Activated CD8-positive, alpha-beta T cell treated with anti-CD3 and anti-CD28 coated beads for 36 hours (primary cell): ENCODE results near the gene PTPRN2. TPM values are rescaled to one million over a fixed set of nuclear protein-coding genes. Genes with fewer than 3 reads are reported as not detected.
A peak's percentile ranks its signal among the peaks of the same experiment; 100 is the strongest.

Experiments
- ATAC-seq: fragments of 200-7000 bp; cut with Tn5 transposase; one replicate; pipeline ENCODE4 v1.10.0; 2021; ENCODE audit warnings: mild to moderate bottlenecking, moderate library complexity
- CTCF ChIA-PET: fragments of 350-600 bp; sonication (Branson Sonifier 250); formaldehyde crosslinking; loops from one replicate; lab custom pipeline; 2021; ENCODE audit warnings: antibody characterized with exemption; lab: Charles Lee
- POLR2A ChIA-PET: fragments of 350-600 bp; sonication (Branson Sonifier 250); formaldehyde crosslinking; loops from one replicate; lab custom pipeline; 2021; ENCODE audit warnings: antibody characterized with exemption; lab: Charles Lee
- DNase-seq: peaks from one replicate; pipeline ENCODE4 v3.0.0-alpha.2; 2020
- H3K27ac Mint-ChIP-seq: one replicate; pipeline ENCODE4 v1.8.0; 2021; ENCODE audit warnings: mild to moderate bottlenecking, mixed read lengths
- H3K27me3 Mint-ChIP-seq: one replicate; pipeline ENCODE4 v1.8.0; 2021; ENCODE audit warnings: mixed read lengths
- H3K36me3 Mint-ChIP-seq: one replicate; pipeline ENCODE4 v1.8.0; 2021; ENCODE audit warnings: low read depth, mixed read lengths
- H3K4me1 Mint-ChIP-seq: one replicate; pipeline ENCODE4 v1.8.0; 2021; ENCODE audit warnings: low read depth, mixed read lengths
- H3K4me3 Mint-ChIP-seq: one replicate; pipeline ENCODE4 v1.8.0; 2021; ENCODE audit warnings: mild to moderate bottlenecking, moderate library complexity, mixed read lengths
- H3K9me3 Mint-ChIP-seq: one replicate; pipeline ENCODE4 v1.8.0; 2021; ENCODE audit warnings: mixed read lengths
- CTCF ChIP-seq: fragments of 200-600 bp; IDR thresholded peaks from one replicate; pipeline ENCODE4 v1.8.0; 2022; ENCODE audit warnings: antibody characterized with exemption, mild to moderate bottlenecking
- intact Hi-C: fragments of 100-400 bp; cut with micrococcal nuclease; formaldehyde crosslinking; loops from one replicate; pipeline ENCODE4 v1.10.0; 2022
- total RNA-seq, 2 experiments: library from RNA; stranded (reverse); gene quantifications; one replicate each; pipeline ENCODE4 v1.2.3, GENCODE V29; 2021

The PTPRN2 gene
- total RNA-seq, 2 experiments from 2014 or later = 0.49 to 0.65 TPM

- TF ChIP-seq CTCF = no peak
- ATAC-seq (no peak), DNase-seq (no peak)
- POLR2A ChIA-PET = interaction anchor here (0.6 to 0.9 kb wide), 2 partner anchors 9 to 25 kb away, joined by 3 read pairs; no protein-coding TSS in a partner anchor
- CTCF ChIA-PET = interaction anchor here (1.1 to 1.2 kb wide), 2 partner anchors 8 to 11 kb away, joined by 3 read pairs; no protein-coding TSS in a partner anchor
- intact Hi-C loops = no loop called here
- peaks cover 5% of the 10 kb centered on the region for H3K27me3 Mint-ChIP-seq
- no peaks in the 10 kb centered on the region for H3K9me3 Mint-ChIP-seq
- no peak overlapping the region for H3K4me3 Mint-ChIP-seq
- no peak overlapping the region for H3K27ac Mint-ChIP-seq
- peaks cover 43% of the 10 kb centered on the region for H3K4me1 Mint-ChIP-seq
- H3K36me3 Mint-ChIP-seq = no peaks in the 10 kb centered on the region
These were observed 960.0 kb downstream of the PTPRN2 start for GRCh38 chr7:157627646-157628045.

- no peak for DNase-seq
- peaks cover 47% of the 10 kb centered on the region for H3K4me1 Mint-ChIP-seq
- CTCF ChIA-PET = interaction anchor here (0.7 to 1.2 kb wide), 3 partner anchors 9 to 152 kb away, joined by 3 to 4 read pairs (median 3); no protein-coding TSS in a partner anchor
- POLR2A ChIA-PET = interaction anchor here (0.9 to 1.0 kb wide), 2 partner anchors 13 to 24 kb away, joined by 3 read pairs; no protein-coding TSS in a partner anchor
- H3K36me3 Mint-ChIP-seq = no peaks in the 10 kb centered on the region
- H3K27me3 Mint-ChIP-seq = peaks cover 5% of the 10 kb centered on the region
- no peak for TF ChIP-seq CTCF
- H3K27ac Mint-ChIP-seq = no peak overlapping the region
- ATAC-seq = no peak
- no peaks in the 10 kb centered on the region for H3K9me3 Mint-ChIP-seq
- intact Hi-C loops = no loop called here
- H3K4me3 Mint-ChIP-seq = no peak overlapping the region
These were observed 960.6 kb downstream of the PTPRN2 start for GRCh38 chr7:157627033-157627432.

GRCh38 chr7:157625973-157626742 lies 961.5 kb downstream of the PTPRN2 start:
- H3K36me3 Mint-ChIP-seq = no peaks in the 10 kb centered on the region
- POLR2A ChIA-PET = interaction anchor here (1.0 kb wide), 1 partner anchor 12 kb away, joined by 3 read pairs; no protein-coding TSS in a partner anchor
- no peak for DNase-seq
- H3K9me3 Mint-ChIP-seq = no peaks in the 10 kb centered on the region
- H3K27ac Mint-ChIP-seq = peak overlapping the region; percentile 27
- CTCF ChIA-PET = interaction anchor here (0.7 to 1.2 kb wide), 3 partner anchors 10 to 151 kb away, joined by 3 to 4 read pairs (median 3); no protein-coding TSS in a partner anchor
- intact Hi-C loops = no loop called here
- TF ChIP-seq CTCF = no peak
- peak; percentile 38 for ATAC-seq
- no peak overlapping the region for H3K4me3 Mint-ChIP-seq
- H3K27me3 Mint-ChIP-seq = peaks cover 5% of the 10 kb centered on the region
- H3K4me1 Mint-ChIP-seq = peaks cover 52% of the 10 kb centered on the region

- Mint-ChIP-seq H3K9me3 (no peaks in the 10 kb centered on the region), H3K4me3 (no peak overlapping the region), H3K4me1 (peaks cover 49% of the 10 kb centered on the region), H3K27ac (no peak overlapping the region), H3K36me3 (no peaks in the 10 kb centered on the region), H3K27me3 (peaks cover 2% of the 10 kb centered on the region)
- ATAC-seq = no peak
- CTCF ChIA-PET = interaction anchor here (1.0 kb wide), 1 partner anchor 11 kb away, joined by 3 read pairs; no protein-coding TSS in a partner anchor
- POLR2A ChIA-PET = no interaction called here
- no peak for TF ChIP-seq CTCF
- no peak for DNase-seq
- intact Hi-C loops = no loop called here
These were observed 964.1 kb downstream of the PTPRN2 start for GRCh38 chr7:157623556-157623955.
